GM23248 (cell line): ENCODE measurements around the gene ZBTB2. TPM values are rescaled to one million over a fixed set of nuclear protein-coding genes. Genes with fewer than 3 reads are reported as not detected.

ENCODE experiments used
- DNase-seq: peaks from one replicate; pipeline ENCODE4 v3.0.0-alpha.2; 2015
- H2AFZ ChIP-seq: fragments of 200-600 bp; sonication (generic); 2 replicates; pipeline ENCODE4 v1.6.1; 2016; ENCODE audit warnings: antibody characterized with exemption
- H3F3A ChIP-seq: fragments of 200-600 bp; sonication (generic); 2 replicates; pipeline ENCODE4 v1.6.1; 2016; ENCODE audit warnings: mild to moderate bottlenecking, antibody characterized with exemption, mixed run types; ENCODE audit not compliant: insufficient read depth
- H3K27ac ChIP-seq: fragments of 200-600 bp; sonication (generic); 2 replicates; pipeline ENCODE4 v1.5.1; 2016; ENCODE audit warnings: mild to moderate bottlenecking
- H3K27me3 ChIP-seq: fragments of 200-600 bp; sonication (generic); replicated peaks from 2 replicates; pipeline ENCODE4 v1.6.1; 2016; ENCODE audit warnings: mild to moderate bottlenecking; ENCODE audit not compliant: insufficient read depth
- H3K36me3 ChIP-seq: fragments of 200-600 bp; sonication (generic); 2 replicates; pipeline ENCODE4 v1.6.1; 2016; ENCODE audit warnings: low read depth, mild to moderate bottlenecking
- H3K4me1 ChIP-seq: fragments of 200-600 bp; sonication (generic); 2 replicates; pipeline ENCODE4 v1.6.1; 2016; ENCODE audit warnings: mild to moderate bottlenecking; ENCODE audit not compliant: insufficient read depth
- H3K4me2 ChIP-seq: fragments of 200-600 bp; sonication (generic); one replicate; pipeline ENCODE4 v1.6.1; 2016; ENCODE audit warnings: mild to moderate bottlenecking; ENCODE audit not compliant: unreplicated experiment
- H3K4me3 ChIP-seq: fragments of 200-600 bp; sonication (generic); 2 replicates; pipeline ENCODE4 v1.5.1; 2016; ENCODE audit warnings: mild to moderate bottlenecking
- H3K79me2 ChIP-seq: fragments of 200-600 bp; sonication (generic); 2 replicates; pipeline ENCODE4 v1.6.1; 2016; ENCODE audit warnings: mild to moderate bottlenecking; ENCODE audit not compliant: insufficient read depth
- H3K9ac ChIP-seq: fragments of 200-600 bp; sonication (generic); 2 replicates; pipeline ENCODE4 v1.6.1; 2016; ENCODE audit warnings: mild to moderate bottlenecking
- H3K9me2 ChIP-seq: fragments of 200-600 bp; sonication (generic); 2 replicates; pipeline ENCODE4 v1.6.1; 2016; ENCODE audit warnings: mixed run types, mild to moderate bottlenecking, moderate library complexity; ENCODE audit not compliant: insufficient read depth
- H3K9me3 ChIP-seq: fragments of 200-600 bp; sonication (generic); one replicate; pipeline ENCODE4 v1.6.1; 2017; ENCODE audit warnings: low read depth
- H4K20me1 ChIP-seq: fragments of 200-600 bp; sonication (generic); 2 replicates; pipeline ENCODE4 v1.6.0; 2016; ENCODE audit not compliant: insufficient read depth
- EZH2 ChIP-seq: fragments of 200-600 bp; sonication (generic); IDR thresholded peaks from 2 replicates; pipeline ENCODE4 v1.6.1; 2018; ENCODE audit warnings: antibody characterized with exemption, mild to moderate bottlenecking; ENCODE audit not compliant: insufficient read depth, poor library complexity, severe bottlenecking
- EZH2phosphoT487 ChIP-seq: fragments of 200-600 bp; sonication (generic); IDR thresholded peaks from 2 replicates; pipeline ENCODE4 v1.6.1; 2018; ENCODE audit warnings: antibody characterized with exemption, moderate library complexity, mild to moderate bottlenecking, low read depth; ENCODE audit not compliant: insufficient read depth
- WGBS, 2 experiments: methylation state at CpG; one replicate each; pipeline ENCODE4 v1.1.6; 2015 to 2017; ENCODE audit warnings: low lambda C conversion rate in 2 of 2, low coverage in 1 of 2; ENCODE audit errors: missing lambda C conversion rate in 2 of 2; 5-methylcytosine and 5-hydroxymethylcytosine counted together
- in situ Hi-C: fragments of 300-500 bp; cut with MboI; formaldehyde crosslinking; loops from 2 replicates; pipeline ENCODE4 v1.15.0; 2020
- polyA plus RNA-seq: library from polyadenylated mRNA; unstranded; fragments of >200 nt; fragmentation: Nextera tagmentation; extraction: Ambion mirVana; gene quantifications from 2 replicates; pipeline ENCODE4 v1.2.1, GENCODE V29; 2016
- total RNA-seq: library from RNA; depleted of rRNA; stranded (reverse); fragments of >200 nt; shearing (Covaris generic); gene quantifications from 2 replicates; pipeline ENCODE4 v1.2.3, GENCODE V29; 2014

The ZBTB2 gene
- total and polyA plus RNA-seq, 2 experiments from 2014 or later, result 9.7 to 11.6 TPM

- no peaks in the 10 kb centered on the region for H3K9me2 ChIP-seq
- H2AFZ ChIP-seq, result peak overlapping the region; percentile 91
- no peaks in the 10 kb centered on the region for H3K9me3 ChIP-seq
- no peaks in the 10 kb centered on the region for H3K36me3 ChIP-seq
- WGBS, 2 experiments, result 2% methylated on average over 45 to 46 of the region's 46 CpGs
- peak overlapping the region; percentile 83 for H3K4me3 ChIP-seq
- DNase-seq, result peak; percentile 87
- H3K27ac ChIP-seq, result no peak overlapping the region; the same call in 1 of the 2 replicates
- TF ChIP-seq EZH2 (no peak), EZH2phosphoT487 (no peak)
- peaks cover 17% of the 10 kb centered on the region; the same call in 1 of the 2 replicates for H3F3A ChIP-seq
- H3K4me2 ChIP-seq, result peak overlapping the region; percentile 95
- no peaks in the 10 kb centered on the region for H4K20me1 ChIP-seq
- peaks cover 9% of the 10 kb centered on the region; the same call in 1 of the 2 replicates for H3K79me2 ChIP-seq
- peaks cover 18% of the 10 kb centered on the region; the same call in 1 of the 2 replicates for H3K4me1 ChIP-seq
- no peaks in the 10 kb centered on the region for H3K27me3 ChIP-seq
- in situ Hi-C loops, result loop anchor here (10.0 to 25.0 kb wide), 3 partner anchors 311 to 913 kb away; no protein-coding TSS in a partner anchor
- H3K9ac ChIP-seq, result peak overlapping the region; percentile 74
Observed at GRCh38 chr6:151325075-151326050, 66.0 kb downstream of the ZBTB2 start.

- Histone ChIP-seq H3K4me3 (peak overlapping the region; percentile 33), H2AFZ (peak overlapping the region; percentile 91), H3K79me2 (peaks cover 9% of the 10 kb centered on the region; the same call in 1 of the 2 replicates), H3F3A (peaks cover 17% of the 10 kb centered on the region; the same call in 1 of the 2 replicates), H3K9me2 (no peaks in the 10 kb centered on the region), H3K36me3 (no peaks in the 10 kb centered on the region), H3K4me2 (peak overlapping the region; percentile 95), H3K9ac (peak overlapping the region; percentile 74; the same call in 1 of the 2 replicates), H4K20me1 (no peaks in the 10 kb centered on the region), H3K4me1 (peaks cover 13% of the 10 kb centered on the region; the same call in 1 of the 2 replicates), H3K27me3 (no peaks in the 10 kb centered on the region), H3K9me3 (no peaks in the 10 kb centered on the region), H3K27ac (no peak overlapping the region)
- no peak for DNase-seq
- no peak for TF ChIP-seq EZH2phosphoT487
- no peak for TF ChIP-seq EZH2
- WGBS, 2 experiments, result 23 to 29% methylated on average over 6 of the region's 6 CpGs
- in situ Hi-C loops, result loop anchor here (10.0 kb wide), 2 partner anchors 310 to 420 kb away; no protein-coding TSS in a partner anchor
Observed at GRCh38 chr6:151324488-151324825, 66.9 kb downstream of the ZBTB2 start.

DNA sequence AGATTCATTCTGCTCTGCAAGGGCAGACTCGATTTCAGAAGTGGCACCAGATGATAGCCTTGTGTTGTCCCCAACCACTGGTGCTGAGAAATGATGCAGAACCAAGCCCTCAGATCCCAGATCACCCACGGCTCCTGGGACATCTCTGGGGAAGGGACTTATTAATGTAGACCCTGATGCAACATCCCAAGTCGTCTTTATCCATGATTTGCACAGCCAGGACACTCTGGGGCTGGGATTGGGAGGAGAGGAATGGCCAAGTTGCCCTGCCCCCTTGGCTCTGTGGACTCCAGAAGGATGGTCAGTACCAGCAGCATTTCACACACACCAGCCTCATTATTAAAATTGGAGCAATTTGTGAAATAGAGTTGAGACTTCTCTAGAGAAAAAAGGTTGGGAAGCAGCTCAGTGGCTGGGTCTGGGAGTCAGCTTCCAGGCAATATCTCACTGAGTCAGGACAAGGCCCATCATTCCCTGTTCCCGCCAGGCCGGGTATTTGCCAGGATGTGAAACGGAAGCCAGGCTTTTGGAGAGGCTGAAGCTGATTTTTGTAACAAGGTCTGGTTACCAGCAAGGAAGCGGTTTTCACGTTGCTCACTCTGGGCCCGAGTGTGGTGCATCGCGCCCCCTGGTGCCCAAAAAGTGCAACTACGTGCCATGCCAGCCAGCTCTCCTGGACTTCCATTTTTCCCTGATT is 67.4 kb downstream of the ZBTB2 start:
- peak; percentile 93 for DNase-seq
- no peaks in the 10 kb centered on the region for H3K36me3 ChIP-seq
- TF ChIP-seq EZH2 (no peak), EZH2phosphoT487 (no peak)
- peaks cover 13% of the 10 kb centered on the region; the same call in 1 of the 2 replicates for H3K4me1 ChIP-seq
- in situ Hi-C loops, result loop anchor here (10.0 kb wide), 2 partner anchors 309 to 419 kb away; no protein-coding TSS in a partner anchor
- peak overlapping the region; percentile 95 for H3K4me2 ChIP-seq
- peak overlapping the region; percentile 33 for H3K4me3 ChIP-seq
- H3K9me3 ChIP-seq, result no peaks in the 10 kb centered on the region
- 6 to 9% methylated on average over 12 of the region's 12 CpGs for WGBS, 2 experiments
- peak overlapping the region; percentile 91 for H2AFZ ChIP-seq
- peaks cover 17% of the 10 kb centered on the region; the same call in 1 of the 2 replicates for H3F3A ChIP-seq
- H3K9me2 ChIP-seq, result no peaks in the 10 kb centered on the region
- peak overlapping the region; percentile 53 for H3K27ac ChIP-seq
- H3K9ac ChIP-seq, result peak overlapping the region; percentile 74
- no peaks in the 10 kb centered on the region for H3K27me3 ChIP-seq
- no peaks in the 10 kb centered on the region for H4K20me1 ChIP-seq
- peaks cover 9% of the 10 kb centered on the region; the same call in 1 of the 2 replicates for H3K79me2 ChIP-seq

- Histone ChIP-seq H3K27me3 (no peaks in the 10 kb centered on the region), H3K4me3 (no peak overlapping the region), H3F3A (peaks cover 20% of the 10 kb centered on the region), H3K36me3 (no peaks in the 10 kb centered on the region), H3K9ac (no peak overlapping the region), H3K4me2 (no peak overlapping the region), H3K79me2 (peaks cover 9% of the 10 kb centered on the region; the same call in 1 of the 2 replicates), H3K9me2 (no peaks in the 10 kb centered on the region), H3K27ac (no peak overlapping the region), H3K4me1 (peaks cover 16% of the 10 kb centered on the region), H2AFZ (no peak overlapping the region), H4K20me1 (no peaks in the 10 kb centered on the region), H3K9me3 (no peaks in the 10 kb centered on the region)
- no peak for DNase-seq
- no peak for TF ChIP-seq EZH2phosphoT487
- no peak for TF ChIP-seq EZH2
- WGBS, 2 experiments, result 88 to 95% methylated on average over 9 of the region's 9 CpGs
- in situ Hi-C loops, result loop anchor here (10.0 kb wide), 2 partner anchors 308 to 418 kb away; no protein-coding TSS in a partner anchor
Observed at GRCh38 chr6:151322570-151322969, 68.8 kb downstream of the ZBTB2 start.
